ENCODE results near the gene OR1M1.
A peak's percentile ranks its signal among the peaks of the same experiment; 100 is the strongest.

The OR1M1 gene

GRCh38 chr19:9075064-9075949 lies 11.6 kb upstream of the OR1M1 start:
- peak overlapping the region; percentile 79 for H3K27ac ChIP-seq (ENCODE audit: low read depth, low read length, severe bottlenecking)

GRCh38 chr19:9076901-9077300 lies 10.0 kb upstream of the OR1M1 start:
- Histone ChIP-seq H3K36me3 (ENCODE audit: control insufficient read depth, insufficient read depth, low read length) (no peaks in the 10 kb centered on the region), H3K4me1 (ENCODE audit: control insufficient read depth, insufficient read depth, low read length, poor library complexity, severe bottlenecking) (peaks cover 6% of the 10 kb centered on the region), H3K4me3 (ENCODE audit: extremely low read depth, insufficient read depth, low read length, poor library complexity, severe bottlenecking) (no peak overlapping the region), H3K27ac (ENCODE audit: low read depth, low read length, severe bottlenecking) (no peak overlapping the region), H3K9me3 (ENCODE audit: control insufficient read depth, low read length) (no peaks in the 10 kb centered on the region)
- WGBS, 2 experiments (ENCODE audit: insufficient coverage in 2 of 2), result 88 to 94% methylated on average over 10 of the region's 10 CpGs

More at GRCh38 chr19:9075064-9075949, 11.6 kb upstream of the OR1M1 start:
- no peak overlapping the region for H3K4me3 ChIP-seq (ENCODE audit: extremely low read depth, insufficient read depth, low read length, poor library complexity, severe bottlenecking)
- 26 to 39% methylated on average over 7 to 15 of the region's 16 CpGs for WGBS, 2 experiments (ENCODE audit: insufficient coverage in 2 of 2)
- no peaks in the 10 kb centered on the region for H3K36me3 ChIP-seq (ENCODE audit: control insufficient read depth, insufficient read depth, low read length)
- peaks cover 6% of the 10 kb centered on the region for H3K4me1 ChIP-seq (ENCODE audit: control insufficient read depth, insufficient read depth, low read length, poor library complexity, severe bottlenecking)
- H3K9me3 ChIP-seq (ENCODE audit: control insufficient read depth, low read length), result no peaks in the 10 kb centered on the region

- no peak overlapping the region for H3K27ac ChIP-seq (ENCODE audit: low read depth, low read length, severe bottlenecking)
Observed at GRCh38 chr19:9078651-9079050, 8.2 kb upstream of the OR1M1 start.

DNA sequence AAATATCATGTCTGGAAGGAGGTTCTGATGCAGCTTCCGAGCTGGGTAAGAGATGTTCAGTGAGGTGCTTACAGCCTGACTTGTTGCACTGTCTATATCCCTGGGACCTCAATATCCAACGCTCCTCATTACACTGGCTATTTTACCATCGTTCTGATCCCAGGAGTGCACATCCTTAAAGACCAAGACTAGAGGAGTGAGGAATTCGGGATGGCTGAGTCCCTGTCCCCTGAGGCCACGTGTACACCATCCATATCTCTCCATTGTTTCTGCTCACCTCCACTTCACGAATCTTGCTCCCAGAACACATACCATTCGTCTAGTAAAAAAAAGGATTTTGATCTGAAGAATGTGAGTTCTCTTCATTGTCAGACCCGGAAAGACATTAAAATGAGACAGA lies 20.5 kb downstream of the OR1M1 start, which contains the start of gene OR7G2:
TSS of gene OR7G2 (minus strand) at position 101 of the 400 bp plus-strand sequence. CDS start 4,232 bp downstream, outside the sequence.
- no peaks in the 10 kb centered on the region for H3K4me1 ChIP-seq (ENCODE audit: control insufficient read depth, insufficient read depth, low read length, poor library complexity, severe bottlenecking)
- no peaks in the 10 kb centered on the region for H3K36me3 ChIP-seq (ENCODE audit: control insufficient read depth, insufficient read depth, low read length)
- H3K4me3 ChIP-seq (ENCODE audit: extremely low read depth, insufficient read depth, low read length, poor library complexity, severe bottlenecking), result no peak within 1 kb of the TSS
- H3K27ac ChIP-seq (ENCODE audit: low read depth, low read length, severe bottlenecking), result no peak within 1 kb of the TSS
- 76 to 100% methylated on average over 1 to 4 of the region's 8 CpGs for WGBS, 2 experiments (ENCODE audit: insufficient coverage in 2 of 2)
- peaks cover 18% of the 10 kb centered on the region for H3K9me3 ChIP-seq (ENCODE audit: control insufficient read depth, low read length)

More at GRCh38 chr19:9078651-9079050, 8.2 kb upstream of the OR1M1 start:
- 73 to 100% methylated on average over 2 to 3 of the region's 4 CpGs for WGBS, 2 experiments (ENCODE audit: insufficient coverage in 2 of 2)
- Histone ChIP-seq H3K4me1 (ENCODE audit: control insufficient read depth, insufficient read depth, low read length, poor library complexity, severe bottlenecking) (peaks cover 6% of the 10 kb centered on the region), H3K4me3 (ENCODE audit: extremely low read depth, insufficient read depth, low read length, poor library complexity, severe bottlenecking) (no peak overlapping the region), H3K9me3 (ENCODE audit: control insufficient read depth, low read length) (no peaks in the 10 kb centered on the region), H3K36me3 (ENCODE audit: control insufficient read depth, insufficient read depth, low read length) (no peaks in the 10 kb centered on the region)

- no peaks in the 10 kb centered on the region for H3K36me3 ChIP-seq (ENCODE audit: control insufficient read depth, insufficient read depth, low read length)
- no peak overlapping the region for H3K4me3 ChIP-seq (ENCODE audit: extremely low read depth, insufficient read depth, low read length, poor library complexity, severe bottlenecking)
- H3K27ac ChIP-seq (ENCODE audit: low read depth, low read length, severe bottlenecking), result no peak overlapping the region
- WGBS, 2 experiments (ENCODE audit: insufficient coverage in 2 of 2), result 55% methylated on average over 1 of the region's 2 CpGs; no CpG with 5 or more reads in 1 of the 2 experiments
- H3K4me1 ChIP-seq (ENCODE audit: control insufficient read depth, insufficient read depth, low read length, poor library complexity, severe bottlenecking), result no peaks in the 10 kb centered on the region
- peaks cover 12% of the 10 kb centered on the region for H3K9me3 ChIP-seq (ENCODE audit: control insufficient read depth, low read length)
Observed at GRCh38 chr19:9109959-9110358, 23.1 kb downstream of the OR1M1 start.

GRCh38 chr19:9115307-9115813 lies 28.5 kb downstream of the OR1M1 start, which contains the start of gene OR7G1:
OR7G1 (minus strand) TSS chr19:9115763; CDS start chr19:9115763, 0 bp downstream.
- H3K9me3 ChIP-seq (ENCODE audit: control insufficient read depth, low read length), result peaks cover 5% of the 10 kb centered on the region
- 66 to 67% methylated on average over 2 of the region's 2 CpGs for WGBS, 2 experiments (ENCODE audit: insufficient coverage in 2 of 2)

GRCh38 chr19:9116547-9116946 lies 29.7 kb downstream of the OR1M1 start:
- Histone ChIP-seq H3K9me3 (ENCODE audit: control insufficient read depth, low read length) (peaks cover 5% of the 10 kb centered on the region), H3K27ac (ENCODE audit: low read depth, low read length, severe bottlenecking) (no peak overlapping the region), H3K36me3 (ENCODE audit: control insufficient read depth, insufficient read depth, low read length) (no peaks in the 10 kb centered on the region), H3K4me3 (ENCODE audit: extremely low read depth, insufficient read depth, low read length, poor library complexity, severe bottlenecking) (no peak overlapping the region), H3K4me1 (ENCODE audit: control insufficient read depth, insufficient read depth, low read length, poor library complexity, severe bottlenecking) (no peaks in the 10 kb centered on the region)
- 36 to 57% methylated on average over 2 of the region's 5 CpGs for WGBS, 2 experiments (ENCODE audit: insufficient coverage in 2 of 2)

More at GRCh38 chr19:9115307-9115813, 28.5 kb downstream of the OR1M1 start, which contains the start of gene OR7G1:
- Histone ChIP-seq H3K36me3 (ENCODE audit: control insufficient read depth, insufficient read depth, low read length) (no peaks in the 10 kb centered on the region), H3K4me3 (ENCODE audit: extremely low read depth, insufficient read depth, low read length, poor library complexity, severe bottlenecking) (no peak within 1 kb of the TSS), H3K27ac (ENCODE audit: low read depth, low read length, severe bottlenecking) (no peak within 1 kb of the TSS), H3K4me1 (ENCODE audit: control insufficient read depth, insufficient read depth, low read length, poor library complexity, severe bottlenecking) (no peaks in the 10 kb centered on the region)

DNA sequence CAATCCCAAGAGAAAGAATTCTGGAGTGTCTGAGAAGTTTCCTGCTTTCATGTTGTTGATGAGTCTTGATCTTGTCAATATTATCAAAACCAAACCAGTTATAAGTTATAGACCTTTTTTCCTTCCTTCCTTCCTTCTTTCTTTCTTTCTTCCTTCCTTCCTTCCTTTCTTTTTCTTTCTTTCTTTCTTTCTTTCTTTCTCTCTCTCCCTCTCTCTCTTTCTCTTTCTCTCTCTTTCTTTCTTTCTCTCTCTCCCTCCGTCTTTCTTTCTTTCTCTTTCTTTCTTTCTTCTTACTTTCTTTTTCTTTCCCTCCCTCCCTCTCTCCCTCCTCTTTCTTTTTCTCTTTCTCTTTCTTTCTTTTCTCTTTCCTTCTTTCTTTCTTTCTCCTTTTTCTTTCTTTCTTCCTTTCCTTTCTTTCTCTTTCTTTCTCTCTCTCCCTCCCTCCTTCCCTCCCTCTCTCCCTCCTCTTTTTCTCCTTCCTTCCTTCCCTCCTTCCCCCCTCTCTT lies 40.1 kb downstream of the OR1M1 start, which contains the start of gene OR7G3:
TSS of gene OR7G3 (minus strand) at position 51 of the 506 bp plus-strand sequence. CDS start at position 51, 0 bp downstream.
- no peak within 1 kb of the TSS for H3K27ac ChIP-seq (ENCODE audit: low read depth, low read length, severe bottlenecking)
- H3K4me3 ChIP-seq (ENCODE audit: extremely low read depth, insufficient read depth, low read length, poor library complexity, severe bottlenecking), result no peak within 1 kb of the TSS
- H3K36me3 ChIP-seq (ENCODE audit: control insufficient read depth, insufficient read depth, low read length), result no peaks in the 10 kb centered on the region
- no peaks in the 10 kb centered on the region for H3K4me1 ChIP-seq (ENCODE audit: control insufficient read depth, insufficient read depth, low read length, poor library complexity, severe bottlenecking)
- WGBS, 2 experiments (ENCODE audit: insufficient coverage in 2 of 2), result 50 to 58% methylated on average over 1 of the region's 1 CpG
- H3K9me3 ChIP-seq (ENCODE audit: control insufficient read depth, low read length), result peaks cover 14% of the 10 kb centered on the region

DNA sequence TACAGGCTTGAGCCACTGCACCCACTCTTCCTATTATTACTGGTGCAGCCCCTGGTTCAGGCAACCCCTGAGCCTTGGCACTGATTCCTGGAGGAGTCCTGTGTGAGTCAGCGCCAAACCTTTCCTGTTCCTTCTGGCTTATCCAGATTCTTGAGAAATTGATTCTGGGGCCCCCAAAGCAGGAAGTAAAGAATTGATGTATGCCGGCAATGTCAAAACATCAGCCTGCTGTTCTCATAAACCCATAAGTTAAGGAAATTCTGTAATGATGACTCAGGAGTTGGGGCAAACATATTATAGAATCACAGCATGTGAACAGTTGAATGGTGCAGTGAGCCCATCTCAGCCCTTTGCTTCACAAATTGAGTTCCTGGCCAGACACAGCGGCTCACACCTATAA lies 41.3 kb downstream of the OR1M1 start:
- peaks cover 11% of the 10 kb centered on the region for H3K9me3 ChIP-seq (ENCODE audit: control insufficient read depth, low read length)
- WGBS, 2 experiments (ENCODE audit: insufficient coverage in 2 of 2), result 70 to 89% methylated on average over 1 to 3 of the region's 3 CpGs
- no peaks in the 10 kb centered on the region for H3K36me3 ChIP-seq (ENCODE audit: control insufficient read depth, insufficient read depth, low read length)
- H3K4me1 ChIP-seq (ENCODE audit: control insufficient read depth, insufficient read depth, low read length, poor library complexity, severe bottlenecking), result no peaks in the 10 kb centered on the region
- no peak overlapping the region for H3K4me3 ChIP-seq (ENCODE audit: extremely low read depth, insufficient read depth, low read length, poor library complexity, severe bottlenecking)
- H3K27ac ChIP-seq (ENCODE audit: low read depth, low read length, severe bottlenecking), result no peak overlapping the region

DNA sequence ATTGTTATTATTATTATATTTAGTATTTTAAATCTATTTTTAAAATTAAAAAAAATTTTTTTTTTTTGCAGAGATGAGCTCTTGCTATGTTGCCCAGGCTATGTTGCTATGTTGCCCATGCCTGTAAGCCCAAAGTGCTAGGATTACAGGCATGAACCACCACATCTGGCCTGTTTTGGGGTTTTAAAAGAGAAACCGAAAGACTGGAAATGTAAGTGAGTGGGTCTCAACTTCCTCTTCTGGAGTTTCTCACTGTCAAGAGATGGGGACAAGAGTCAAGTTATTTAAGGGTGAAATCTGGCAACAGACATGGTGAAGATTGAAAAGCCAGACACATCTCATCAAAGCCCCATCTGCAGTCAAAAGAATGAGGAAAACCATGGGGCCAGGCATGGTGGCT lies 44.1 kb downstream of the OR1M1 start:
- Histone ChIP-seq H3K4me1 (ENCODE audit: control insufficient read depth, insufficient read depth, low read length, poor library complexity, severe bottlenecking) (no peaks in the 10 kb centered on the region), H3K9me3 (ENCODE audit: control insufficient read depth, low read length) (peaks cover 4% of the 10 kb centered on the region), H3K36me3 (ENCODE audit: control insufficient read depth, insufficient read depth, low read length) (no peaks in the 10 kb centered on the region), H3K27ac (ENCODE audit: low read depth, low read length, severe bottlenecking) (no peak overlapping the region), H3K4me3 (ENCODE audit: extremely low read depth, insufficient read depth, low read length, poor library complexity, severe bottlenecking) (no peak overlapping the region)
- WGBS, 2 experiments (ENCODE audit: insufficient coverage in 2 of 2), result 80% methylated on average over 1 of the region's 1 CpG; no CpG with 5 or more reads in 1 of the 2 experiments
